ENCODE data around the gene IFNK.

Gene IFNK

GRCh38 chr9:27519466-27520465 lies 4.3 kb upstream of the IFNK start:
- TF ChIP-seq CTCF (IDR thresholded peaks at IDR 0.05; ENCODE audit: low read depth, low read length, poor library complexity, severe bottlenecking) (no peak), EZH2phosphoT487 (IDR thresholded peaks at IDR 0.05; ENCODE audit: borderline replicate concordance, low read length) (no peak)
- no peaks in the 10 kb centered on the region for H3K9me2 ChIP-seq (replicated peaks; ENCODE audit: control insufficient read depth, low read length)
- H3K36me3 ChIP-seq (ENCODE audit: control insufficient read depth, low read length): no peaks in the 10 kb centered on the region
- no peak overlapping the region for H3K27ac ChIP-seq (ENCODE audit: low read depth, low read length)
- no peaks in the 10 kb centered on the region for H4K20me1 ChIP-seq (ENCODE audit: control insufficient read depth, insufficient read depth, low read depth, low read length)
- H3K4me1 ChIP-seq (ENCODE audit: control insufficient read depth, low read length): no peaks in the 10 kb centered on the region
- no peaks in the 10 kb centered on the region for H3F3A ChIP-seq (ENCODE audit: control insufficient read depth, insufficient read depth)
- H3K9me3 ChIP-seq (ENCODE audit: control insufficient read depth, insufficient read depth, low read length): no peaks in the 10 kb centered on the region
- H3K79me2 ChIP-seq (ENCODE audit: control insufficient read depth, low read length): no peaks in the 10 kb centered on the region
- no peak overlapping the region for H3K4me2 ChIP-seq (ENCODE audit: low read length)
- no peak overlapping the region for H3K4me3 ChIP-seq (ENCODE audit: low read length)
- peaks cover 5% of the 10 kb centered on the region; the same call in 1 of the 2 replicates for H3K27me3 ChIP-seq (ENCODE audit: control insufficient read depth, low read length)

- Histone ChIP-seq H3K27ac (ENCODE audit: low read depth, low read length) (no peak overlapping the region), H3K27me3 (ENCODE audit: control insufficient read depth, low read length) (peaks cover 6% of the 10 kb centered on the region), H3K9me2 (replicated peaks; ENCODE audit: control insufficient read depth, low read length) (no peaks in the 10 kb centered on the region), H4K20me1 (ENCODE audit: control insufficient read depth, insufficient read depth, low read depth, low read length) (no peaks in the 10 kb centered on the region), H3K4me2 (ENCODE audit: low read length) (no peak overlapping the region), H3K4me3 (ENCODE audit: low read length) (no peak overlapping the region), H3K4me1 (ENCODE audit: control insufficient read depth, low read length) (no peaks in the 10 kb centered on the region), H3K36me3 (ENCODE audit: control insufficient read depth, low read length) (no peaks in the 10 kb centered on the region), H3K79me2 (ENCODE audit: control insufficient read depth, low read length) (no peaks in the 10 kb centered on the region), H3F3A (ENCODE audit: control insufficient read depth, insufficient read depth) (no peaks in the 10 kb centered on the region), H3K9me3 (ENCODE audit: control insufficient read depth, insufficient read depth, low read length) (no peaks in the 10 kb centered on the region)
- TF ChIP-seq CTCF (IDR thresholded peaks at IDR 0.05; ENCODE audit: low read depth, low read length, poor library complexity, severe bottlenecking) (no peak), EZH2phosphoT487 (IDR thresholded peaks at IDR 0.05; ENCODE audit: borderline replicate concordance, low read length) (no peak)
These were observed 3.1 kb upstream of the IFNK start for GRCh38 chr9:27520986-27521385.

GRCh38 chr9:27523141-27523540 lies 949 bp upstream of the IFNK start:
- H3K4me2 ChIP-seq (ENCODE audit: low read length): no peak overlapping the region
- no peaks in the 10 kb centered on the region for H4K20me1 ChIP-seq (ENCODE audit: control insufficient read depth, insufficient read depth, low read depth, low read length)
- no peak for TF ChIP-seq CTCF (IDR thresholded peaks at IDR 0.05; ENCODE audit: low read depth, low read length, poor library complexity, severe bottlenecking)
- no peak for TF ChIP-seq EZH2phosphoT487 (IDR thresholded peaks at IDR 0.05; ENCODE audit: borderline replicate concordance, low read length)
- no peak overlapping the region for H3K27ac ChIP-seq (ENCODE audit: low read depth, low read length)
- H3K36me3 ChIP-seq (ENCODE audit: control insufficient read depth, low read length): no peaks in the 10 kb centered on the region
- peaks cover 24% of the 10 kb centered on the region for H3K27me3 ChIP-seq (ENCODE audit: control insufficient read depth, low read length)
- H3K9me2 ChIP-seq (replicated peaks; ENCODE audit: control insufficient read depth, low read length): no peaks in the 10 kb centered on the region
- no peak overlapping the region for H3K4me3 ChIP-seq (ENCODE audit: low read length)
- no peaks in the 10 kb centered on the region for H3K79me2 ChIP-seq (ENCODE audit: control insufficient read depth, low read length)
- H3K4me1 ChIP-seq (ENCODE audit: control insufficient read depth, low read length): no peaks in the 10 kb centered on the region
- no peaks in the 10 kb centered on the region for H3F3A ChIP-seq (ENCODE audit: control insufficient read depth, insufficient read depth)
- H3K9me3 ChIP-seq (ENCODE audit: control insufficient read depth, insufficient read depth, low read length): no peaks in the 10 kb centered on the region

Data from DOHH2 (cell line).